HG03159 (cell line): ENCODE measurements around the gene GOLGA8M.
"Not testable (repeated sequence)": the region's sequence is repeated elsewhere in the genome, so short reads cannot be mapped to it uniquely, and the experiment has no call there.

Experiments
- ATAC-seq: cut with Tn5 transposase; IDR thresholded peaks from one replicate; pipeline ENCODE4 v1.9.1; 2021; ENCODE audit warnings: mild to moderate bottlenecking, moderate library complexity; ENCODE audit not compliant: unreplicated experiment

Gene GOLGA8M

GRCh38 chr15:28712270-28712669, at the start of gene GOLGA8M:
TSS of gene GOLGA8M (minus strand) at chr15:28712421. CDS start at chr15:28712323, 98 bp downstream.
- ATAC-seq, result not testable (repeated sequence)

- ATAC-seq, result not testable (repeated sequence)
Measured at GRCh38 chr15:28742890-28743289, 30.7 kb upstream of the GOLGA8M start.

GRCh38 chr15:28738590-28739292, 26.5 kb upstream of the GOLGA8M start:
- peak; percentile 50 for ATAC-seq

- ATAC-seq, result peak; percentile 15
Measured at GRCh38 chr15:28738200-28738561, 26.0 kb upstream of the GOLGA8M start.

GRCh38 chr15:28737521-28738199, 25.4 kb upstream of the GOLGA8M start:
- ATAC-seq, result peak; percentile 43

GRCh38 chr15:28728061-28728460, 15.8 kb upstream of the GOLGA8M start:
- ATAC-seq, result not testable (repeated sequence)

- ATAC-seq, result not testable (repeated sequence)
Measured at GRCh38 chr15:28727026-28727425, 14.8 kb upstream of the GOLGA8M start.

- no peak for ATAC-seq
Measured at GRCh38 chr15:28726102-28726501, 13.9 kb upstream of the GOLGA8M start.

GRCh38 chr15:28725556-28725955, 13.3 kb upstream of the GOLGA8M start:
- ATAC-seq, result no peak

- ATAC-seq, result not testable (repeated sequence)
Measured at GRCh38 chr15:28723986-28724385, 11.8 kb upstream of the GOLGA8M start.

- ATAC-seq, result not testable (repeated sequence)
Measured at GRCh38 chr15:28719626-28720025, 7.4 kb upstream of the GOLGA8M start.

GRCh38 chr15:28718576-28718975, 6.4 kb upstream of the GOLGA8M start:
- not testable (repeated sequence) for ATAC-seq

- not testable (repeated sequence) for ATAC-seq
Measured at GRCh38 chr15:28714176-28714575, 2.0 kb upstream of the GOLGA8M start.

GRCh38 chr15:28703927-28704326, 8.3 kb downstream of the GOLGA8M start:
- ATAC-seq, result not testable (repeated sequence)

- not testable (repeated sequence) for ATAC-seq
Measured at GRCh38 chr15:28702427-28702826, 9.8 kb downstream of the GOLGA8M start.

- ATAC-seq, result not testable (repeated sequence)
Measured at GRCh38 chr15:28694006-28694751, 18.0 kb downstream of the GOLGA8M start.

GRCh38 chr15:28693021-28693420, 19.2 kb downstream of the GOLGA8M start:
- not testable (repeated sequence) for ATAC-seq

GRCh38 chr15:28673533-28673932, 38.7 kb downstream of the GOLGA8M start:
- not testable (repeated sequence) for ATAC-seq

- ATAC-seq, result not testable (repeated sequence)
Measured at GRCh38 chr15:28672122-28672521, 40.1 kb downstream of the GOLGA8M start.

GRCh38 chr15:28666402-28666801, 45.8 kb downstream of the GOLGA8M start:
- peak; percentile 52 for ATAC-seq

GRCh38 chr15:28664575-28664974, 47.6 kb downstream of the GOLGA8M start:
- ATAC-seq, result not testable (repeated sequence)
